DMS 273 (cell line): Measurements from ENCODE around the gene TYK2.
"Not testable (repeated sequence)": the region's sequence is repeated elsewhere in the genome, so short reads cannot be mapped to it uniquely, and the experiment has no call there.

Source experiments
- DNase-seq: peaks from one replicate; lab custom pipeline; 2025; ENCODE audit not compliant: unreplicated experiment; lab: John Stamatoyannopoulos, UW

TYK2 gene

GRCh38 chr19:10378124-10378523 is 2.2 kb downstream of the TYK2 start:
- DNase-seq: no peak

GRCh38 chr19:10377140-10377640 is 3.2 kb downstream of the TYK2 start:
- DNase-seq: not testable (repeated sequence)

- no peak for DNase-seq
Observed at GRCh38 chr19:10374931-10375330, 5.4 kb downstream of the TYK2 start.

GRCh38 chr19:10372690-10373089 is 7.7 kb downstream of the TYK2 start:
- DNase-seq: no peak

- peak; percentile 43 for DNase-seq
Observed at GRCh38 chr19:10368101-10368803, 12.1 kb downstream of the TYK2 start.

- not testable (repeated sequence) for DNase-seq
Observed at GRCh38 chr19:10366950-10367512, 13.3 kb downstream of the TYK2 start.

GRCh38 chr19:10365518-10365917 is 14.9 kb downstream of the TYK2 start:
- DNase-seq: no peak

- no peak for DNase-seq
Observed at GRCh38 chr19:10364644-10365043, 15.7 kb downstream of the TYK2 start.

GRCh38 chr19:10363789-10364281 is 16.5 kb downstream of the TYK2 start:
- DNase-seq: no peak

GRCh38 chr19:10362259-10362658 is 18.1 kb downstream of the TYK2 start:
- no peak for DNase-seq

- DNase-seq: no peak
Observed at GRCh38 chr19:10361569-10362011, 18.8 kb downstream of the TYK2 start.

- DNase-seq: no peak
Observed at GRCh38 chr19:10356431-10356830, 23.9 kb downstream of the TYK2 start.

GRCh38 chr19:10353793-10354391 is 26.5 kb downstream of the TYK2 start:
- DNase-seq: peak; percentile 29

- no peak for DNase-seq
Observed at GRCh38 chr19:10352764-10353671, 27.4 kb downstream of the TYK2 start.

GRCh38 chr19:10346509-10346908 is 33.9 kb downstream of the TYK2 start:
- DNase-seq: no peak

GRCh38 chr19:10344780-10345179 is 35.6 kb downstream of the TYK2 start:
- DNase-seq: no peak

GRCh38 chr19:10343495-10343894 is 36.9 kb downstream of the TYK2 start:
- DNase-seq: no peak

GRCh38 chr19:10339977-10340376 is 40.4 kb downstream of the TYK2 start:
- no peak for DNase-seq

- no peak for DNase-seq
Observed at GRCh38 chr19:10339380-10339960, 40.9 kb downstream of the TYK2 start, which contains the start of gene ICAM3. ICAM3 (minus strand) TSS chr19:10339624; CDS start chr19:10339614, 10 bp downstream.

- no peak for DNase-seq
Observed at GRCh38 chr19:10338940-10339339, 41.4 kb downstream of the TYK2 start.
